ENCODE measurements around the gene WTAP.

WTAP gene

GRCh38 chr6:159726918-159727716, at the start of gene WTAP:
TSS of gene WTAP (plus strand) at chr6:159727506. CDS start at chr6:159736266, 8,760 bp downstream.
- TF ChIP-seq, protein P1, sequence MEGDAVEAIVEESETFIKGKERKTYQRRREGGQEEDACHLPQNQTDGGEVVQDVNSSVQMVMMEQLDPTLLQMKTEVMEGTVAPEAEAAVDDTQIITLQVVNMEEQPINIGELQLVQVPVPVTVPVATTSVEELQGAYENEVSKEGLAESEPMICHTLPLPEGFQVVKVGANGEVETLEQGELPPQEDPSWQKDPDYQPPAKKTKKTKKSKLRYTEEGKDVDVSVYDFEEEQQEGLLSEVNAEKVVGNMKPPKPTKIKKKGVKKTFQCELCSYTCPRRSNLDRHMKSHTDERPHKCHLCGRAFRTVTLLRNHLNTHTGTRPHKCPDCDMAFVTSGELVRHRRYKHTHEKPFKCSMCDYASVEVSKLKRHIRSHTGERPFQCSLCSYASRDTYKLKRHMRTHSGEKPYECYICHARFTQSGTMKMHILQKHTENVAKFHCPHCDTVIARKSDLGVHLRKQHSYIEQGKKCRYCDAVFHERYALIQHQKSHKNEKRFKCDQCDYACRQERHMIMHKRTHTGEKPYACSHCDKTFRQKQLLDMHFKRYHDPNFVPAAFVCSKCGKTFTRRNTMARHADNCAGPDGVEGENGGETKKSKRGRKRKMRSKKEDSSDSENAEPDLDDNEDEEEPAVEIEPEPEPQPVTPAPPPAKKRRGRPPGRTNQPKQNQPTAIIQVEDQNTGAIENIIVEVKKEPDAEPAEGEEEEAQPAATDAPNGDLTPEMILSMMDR (conservative IDR thresholded peaks at IDR 0.05; ENCODE audit: control insufficient read depth, insufficient read depth, low read depth, low read length): no peak
- peak; percentile 91 for DNase-seq (ENCODE audit: low read depth)
- H3K4me3 ChIP-seq (ENCODE audit: control insufficient read depth, low read depth, low read length): peak within 1 kb of the TSS; percentile 91

DNA sequence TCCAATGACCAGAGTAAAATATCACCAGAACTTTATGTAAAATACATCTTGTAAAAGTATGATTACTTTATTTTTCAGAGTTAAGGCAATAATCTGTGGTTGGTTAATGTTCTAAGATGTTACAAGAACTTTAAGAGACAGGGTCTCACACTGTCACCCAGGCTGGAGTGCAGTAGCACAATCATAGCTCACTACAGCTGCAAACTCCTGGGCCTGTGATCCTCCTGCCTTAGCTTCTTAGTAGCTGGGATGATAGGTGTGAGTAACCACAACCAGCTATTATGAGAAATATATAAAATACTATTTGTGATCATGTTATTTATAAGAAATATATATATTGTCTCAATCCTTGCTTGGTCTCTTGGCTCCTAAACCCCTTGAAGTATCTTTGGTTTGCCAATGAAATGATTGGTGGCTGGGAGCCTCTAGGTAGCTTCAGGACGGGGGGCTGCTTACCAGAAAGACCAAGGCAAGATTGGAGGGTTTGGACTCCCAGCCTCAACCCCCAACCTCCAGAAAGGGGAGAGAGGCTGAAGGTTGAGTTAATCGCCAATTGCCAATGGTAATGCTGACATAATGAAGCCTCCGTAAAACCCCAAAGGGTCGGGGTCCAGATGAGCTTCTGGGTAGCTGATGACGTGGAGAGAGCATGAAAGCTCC, 49.7 kb upstream of the WTAP start:
- TF ChIP-seq, protein P1 (conservative IDR thresholded peaks at IDR 0.05; ENCODE audit: control insufficient read depth, insufficient read depth, low read depth, low read length): no peak
- H3K4me3 ChIP-seq (ENCODE audit: control insufficient read depth, low read depth, low read length): no peak overlapping the region
- DNase-seq (ENCODE audit: low read depth): no peak

DNA sequence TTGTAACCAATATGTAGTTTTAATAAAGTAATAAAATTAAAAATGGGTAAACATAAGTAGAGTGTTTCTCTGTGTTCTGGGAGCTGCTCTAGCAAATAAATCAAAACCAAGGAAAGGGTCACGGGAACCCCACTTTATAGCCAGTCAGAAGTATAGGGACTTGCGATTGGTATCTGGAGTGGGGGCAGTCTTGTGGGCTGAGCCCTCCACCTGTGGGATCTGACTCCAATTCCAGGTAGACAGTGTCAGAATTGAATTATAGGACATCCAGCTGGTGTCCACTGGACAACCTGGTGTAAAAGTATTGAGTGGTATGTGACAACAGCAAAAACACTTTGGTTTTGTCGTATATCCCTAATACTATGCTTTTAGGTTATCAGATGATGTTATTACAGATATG, 48.7 kb upstream of the WTAP start:
- TF ChIP-seq, protein P1 (conservative IDR thresholded peaks at IDR 0.05; ENCODE audit: control insufficient read depth, insufficient read depth, low read depth, low read length): no peak
- no peak for DNase-seq (ENCODE audit: low read depth)
- no peak overlapping the region for H3K4me3 ChIP-seq (ENCODE audit: control insufficient read depth, low read depth, low read length)

DNA sequence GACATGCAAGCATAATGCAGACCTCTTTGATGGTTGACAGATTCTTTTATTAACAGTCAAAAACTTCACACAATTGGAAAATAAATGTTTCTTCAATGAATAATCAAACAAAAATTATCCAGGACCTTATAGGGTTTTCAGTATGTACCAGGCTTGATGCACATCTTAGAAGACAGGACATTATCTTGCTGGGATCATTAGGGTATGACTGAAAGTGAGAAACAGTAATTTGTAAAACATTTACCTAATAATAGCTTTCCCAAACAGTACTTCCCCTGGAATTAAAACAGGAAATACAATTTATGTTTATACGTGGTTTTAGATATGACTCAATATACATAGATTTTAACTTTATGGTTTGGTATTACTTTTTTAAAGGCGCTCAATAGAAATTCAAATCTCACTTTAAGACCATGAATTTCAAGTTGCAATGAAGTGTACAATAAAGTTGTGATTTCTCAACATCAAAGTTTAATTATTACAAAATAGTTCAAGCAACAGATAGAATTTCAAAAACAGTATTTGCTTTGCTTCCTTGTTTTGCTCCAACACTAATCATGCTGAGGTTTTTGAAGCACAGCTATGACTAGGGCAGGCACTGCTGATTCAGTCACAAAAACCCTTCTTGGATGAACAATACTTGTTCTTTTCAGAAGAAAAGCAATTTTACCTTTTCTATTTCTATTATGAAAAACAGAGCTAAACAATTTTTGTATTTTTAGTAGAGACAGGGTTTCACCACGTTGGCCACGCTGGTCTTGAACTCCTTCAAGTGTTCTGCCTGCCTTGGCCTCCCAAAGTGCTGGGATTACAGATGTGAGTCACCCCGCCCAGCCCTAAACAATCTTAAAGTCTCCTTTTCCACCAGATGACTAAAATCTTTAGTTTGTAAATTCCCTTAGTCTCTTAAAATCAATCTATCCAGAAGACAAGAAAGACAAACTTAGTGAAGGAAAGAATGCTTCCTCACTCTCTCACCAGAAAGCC, 47.9 kb upstream of the WTAP start:
- DNase-seq (ENCODE audit: low read depth): peak; percentile 52
- TF ChIP-seq, protein P1 (conservative IDR thresholded peaks at IDR 0.05; ENCODE audit: control insufficient read depth, insufficient read depth, low read depth, low read length): no peak
- no peak overlapping the region for H3K4me3 ChIP-seq (ENCODE audit: control insufficient read depth, low read depth, low read length)

DNA sequence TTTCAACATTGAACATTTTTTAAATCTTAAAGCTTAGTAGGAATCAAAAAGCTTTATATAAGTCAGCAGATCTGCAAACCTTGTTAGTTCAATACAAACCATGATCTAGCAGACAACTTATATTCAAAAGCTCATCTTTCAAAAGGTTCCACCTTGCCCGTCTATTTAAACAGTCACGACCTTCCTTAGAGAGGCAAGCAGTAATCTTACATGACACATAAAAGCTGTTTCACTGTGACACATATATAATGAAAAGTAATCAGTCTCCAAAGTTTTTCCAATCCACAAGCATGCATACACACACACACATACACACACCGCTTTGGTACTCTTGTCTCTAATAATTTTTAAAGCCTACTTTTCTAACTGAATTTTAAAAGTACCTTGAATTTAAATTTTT, 47.2 kb upstream of the WTAP start:
- H3K4me3 ChIP-seq (ENCODE audit: control insufficient read depth, low read depth, low read length): no peak overlapping the region
- no peak for DNase-seq (ENCODE audit: low read depth)
- TF ChIP-seq, protein P1 (conservative IDR thresholded peaks at IDR 0.05; ENCODE audit: control insufficient read depth, insufficient read depth, low read depth, low read length): no peak

DNA sequence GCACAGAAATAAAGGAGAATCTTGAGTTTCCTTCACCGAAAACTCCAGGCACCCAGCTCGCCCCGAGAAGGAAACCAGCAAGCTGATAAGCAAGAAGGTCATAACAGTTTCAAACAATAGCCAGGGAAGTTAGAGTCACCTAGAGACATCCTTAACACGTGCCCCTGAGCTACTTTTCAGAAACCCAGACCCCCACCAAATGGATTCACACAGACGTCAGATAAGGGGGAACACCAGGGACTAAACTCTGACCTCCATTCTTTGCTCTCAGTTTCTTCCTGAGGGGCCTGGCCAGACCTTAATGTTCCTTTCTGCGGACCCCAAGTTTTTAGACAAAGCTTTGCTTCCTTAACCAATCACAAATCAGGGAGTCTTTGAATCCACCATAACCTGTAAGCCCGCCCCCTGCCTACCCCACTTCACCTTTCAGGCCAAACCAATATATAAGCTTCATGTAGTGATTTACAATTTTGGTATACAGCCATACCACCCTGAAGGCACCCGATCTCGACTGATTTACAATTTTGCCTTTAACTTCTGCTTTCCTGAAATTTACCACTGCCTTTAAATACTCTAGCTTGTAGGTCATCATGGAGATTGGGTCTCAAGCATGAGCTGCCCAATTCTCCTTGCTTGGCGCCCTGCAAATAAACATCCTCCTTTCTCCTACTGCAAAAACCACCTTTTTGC, 46.0 kb upstream of the WTAP start:
- TF ChIP-seq, protein P1 (conservative IDR thresholded peaks at IDR 0.05; ENCODE audit: control insufficient read depth, insufficient read depth, low read depth, low read length): no peak
- no peak overlapping the region for H3K4me3 ChIP-seq (ENCODE audit: control insufficient read depth, low read depth, low read length)
- no peak for DNase-seq (ENCODE audit: low read depth)

Measured in fibroblast of mammary gland (primary cell).